GM12878 (cell line): ENCODE measurements around the gene IRS1. TPM values are rescaled to one million over a fixed set of nuclear protein-coding genes. Genes with fewer than 3 reads are reported as not detected.

Experiments used
- ATAC-seq: fragments of 200-7000 bp; cut with Tn5 transposase; 3 replicates; pipeline ENCODE4 v1.9.1; 2020; ENCODE audit warnings: mild to moderate bottlenecking, moderate library complexity
- BruUV-seq: library from RNA; stranded (reverse); fragments of 400-500 nt; replicated peaks from 2 replicates; lab custom pipeline; 2021; lab: Mats Ljungman, UMichigan
- CTCF ChIA-PET: fragments of 300-600 bp; sonication (Branson Sonifier 250); formaldehyde crosslinking; extraction: SDS; loops from one replicate; lab custom pipeline; 2021; ENCODE audit warnings: inconsistent platforms; lab: Yijun Ruan, JAX
- POLR2A ChIA-PET: fragments of 350-600 bp; formaldehyde crosslinking; extraction: SDS; loops from one replicate; lab custom pipeline; 2021; ENCODE audit warnings: inconsistent platforms; lab: Charles Lee
- RAD21 ChIA-PET: fragments of 300-600 bp; sonication (Branson Sonifier 250); formaldehyde crosslinking; loops from one replicate; lab custom pipeline; 2023; ENCODE audit warnings: antibody characterized with exemption; ENCODE audit not compliant: unreplicated experiment; lab: Charles Lee
- SMC1A ChIA-PET: fragments of 300-600 bp; sonication (Branson Sonifier 250); formaldehyde crosslinking; loops from one replicate; lab custom pipeline; 2023; ENCODE audit not compliant: unreplicated experiment, uncharacterized antibody; lab: Charles Lee
- DNase-seq: peaks from one replicate; pipeline ENCODE4 v3.0.0-alpha.2; 2011; ENCODE audit warnings: low read depth, low spot score
- FAIRE-seq: peaks from 3 replicates; lab custom pipeline; 2011; peaks lifted over from hg19 to GRCh38; lab: Jason Lieb, UNC
- H2AFZ ChIP-seq: 2 replicates; pipeline ENCODE4 v1.6.0; 2011; ENCODE audit warnings: low read depth, low read length, control low read depth; ENCODE audit not compliant: control insufficient read depth
- H3K27ac ChIP-seq: 2 replicates; pipeline ENCODE4 v1.5.1; 2011; ENCODE audit warnings: control low read depth; ENCODE audit not compliant: control insufficient read depth, insufficient read depth
- H3K27me3 ChIP-seq, 2 experiments: replicated peaks in 1 of 2; 2 replicates each; pipeline versions ENCODE4 v1.6.0 to v1.6.1; 2011; ENCODE audit warnings: low read length in 1 of 2; ENCODE audit not compliant: control insufficient read depth in 2 of 2, insufficient read depth in 2 of 2
- H3K36me3 ChIP-seq, 2 experiments: 2 replicates each; pipeline ENCODE4 v1.5.1; 2011; ENCODE audit warnings: low read length in 1 of 2; ENCODE audit not compliant: control insufficient read depth in 2 of 2, insufficient read depth in 2 of 2
- H3K4me1 ChIP-seq: 2 replicates; pipeline ENCODE4 v1.6.1; 2011; ENCODE audit warnings: mild to moderate bottlenecking, low read length, moderate library complexity, mixed read lengths; ENCODE audit not compliant: control insufficient read depth, insufficient read depth
- H3K4me2 ChIP-seq: 2 replicates; pipeline ENCODE4 v1.6.0; 2011; ENCODE audit warnings: control low read depth; ENCODE audit not compliant: control insufficient read depth, insufficient read depth
- H3K4me3 ChIP-seq: fragments of 200-600 bp; sonication (generic); 2 replicates; pipeline ENCODE4 v1.5.1; 2016
- H3K79me2 ChIP-seq: 2 replicates; pipeline ENCODE4 v1.6.0; 2011; ENCODE audit warnings: low read length; ENCODE audit not compliant: control insufficient read depth, insufficient read depth
- H3K9ac ChIP-seq: 2 replicates; pipeline ENCODE4 v1.8.0; 2011; ENCODE audit warnings: low read length, control low read depth, mixed read lengths; ENCODE audit not compliant: control insufficient read depth, insufficient read depth
- H3K9me3 ChIP-seq: replicated peaks from 3 replicates; pipeline ENCODE4 v1.5.1; 2011; ENCODE audit warnings: mild to moderate bottlenecking, low read length; ENCODE audit not compliant: control insufficient read depth, insufficient read depth
- H4K20me1 ChIP-seq: 2 replicates; pipeline ENCODE4 v1.6.0; 2011; ENCODE audit not compliant: control insufficient read depth, insufficient read depth
- ATF7 ChIP-seq: fragments of 450-650 bp; IDR thresholded peaks from 2 replicates; pipeline ENCODE4 v1.6.1; 2016; ENCODE audit warnings: low read depth, mild to moderate bottlenecking
- BMI1 ChIP-seq: fragments of 450-650 bp; IDR thresholded peaks from 2 replicates; pipeline ENCODE4 v1.6.1; 2016; ENCODE audit warnings: mild to moderate bottlenecking, moderate library complexity, borderline replicate concordance
- CBX5 ChIP-seq: sonication (generic); IDR thresholded peaks from 2 replicates; pipeline ENCODE4 v1.6.1; 2016; ENCODE audit warnings: low read depth, moderate library complexity, mild to moderate bottlenecking, inconsistent platforms
- EGR1 ChIP-seq, 2 experiments: IDR thresholded peaks; 1 replicate in 1 of 2; 2 replicates in 1 of 2; pipeline ENCODE4 v1.6.1; 2011 to 2012; ENCODE audit warnings: low read depth in 2 of 2, low read length in 2 of 2, borderline replicate concordance in 1 of 2, mild to moderate bottlenecking in 1 of 2, moderate library complexity in 1 of 2
- GABPA ChIP-seq: IDR thresholded peaks from 2 replicates; pipeline ENCODE4 v1.6.1; 2014; ENCODE audit warnings: antibody characterized with exemption, low read depth, mild to moderate bottlenecking, inconsistent platforms
- IKZF2 ChIP-seq, 2 experiments: fragments of 450-650 bp; IDR thresholded peaks; 2 replicates each; pipeline ENCODE4 v1.6.1; 2017; ENCODE audit warnings: mild to moderate bottlenecking in 2 of 2, moderate library complexity in 2 of 2
- MAX ChIP-seq: IDR thresholded peaks from 2 replicates; pipeline ENCODE4 v1.6.1; 2012; ENCODE audit warnings: low read depth, low read length, improper control_type of control experiment
- NFXL1 ChIP-seq: fragments of 450-650 bp; IDR thresholded peaks from 2 replicates; pipeline ENCODE4 v1.6.1; 2017; ENCODE audit warnings: antibody characterized with exemption, mild to moderate bottlenecking, borderline replicate concordance
- NRF1 ChIP-seq: conservative IDR thresholded peaks from 2 replicates; pipeline ENCODE4 v1.6.1; 2011; ENCODE audit warnings: mild to moderate bottlenecking, low read depth, low read length, improper control_type of control experiment
- PRDM15 ChIP-seq: fragments of 450-650 bp; formaldehyde crosslinking; IDR thresholded peaks from 2 replicates; pipeline ENCODE4 v1.4.0; 2020; ENCODE audit warnings: mild to moderate bottlenecking, moderate library complexity
- RELA ChIP-seq: fragments of 450-650 bp; IDR thresholded peaks from 2 replicates; pipeline ENCODE4 v1.8.0; 2014; ENCODE audit warnings: borderline replicate concordance; ENCODE audit not compliant: partially characterized antibody
- SREBF2 ChIP-seq: IDR thresholded peaks from 2 replicates; pipeline ENCODE4 v1.6.1; 2012; ENCODE audit warnings: mild to moderate bottlenecking, low read length
- SUPT20H ChIP-seq: IDR thresholded peaks from 2 replicates; pipeline ENCODE4 v1.6.1; 2011; ENCODE audit warnings: low read depth, mild to moderate bottlenecking, low read length, moderate library complexity, borderline replicate concordance; ENCODE audit not compliant: control insufficient read depth
- USF2 ChIP-seq: IDR thresholded peaks from 2 replicates; pipeline ENCODE4 v1.6.1; 2011; ENCODE audit warnings: low read depth, low read length, improper control_type of control experiment, borderline replicate concordance
- YBX1 ChIP-seq: fragments of 450-650 bp; IDR thresholded peaks from 2 replicates; pipeline ENCODE4 v1.6.1; 2016; ENCODE audit warnings: antibody characterized with exemption
- ZNF24 ChIP-seq: fragments of 450-650 bp; IDR thresholded peaks from 2 replicates; pipeline ENCODE4 v1.6.1; 2017; ENCODE audit warnings: antibody characterized with exemption, mild to moderate bottlenecking
- WGBS: methylation state at CpG from one replicate; pipeline ENCODE4 v1.1.6; 2016; ENCODE audit warnings: low lambda C conversion rate; ENCODE audit not compliant: insufficient replicate concordance, insufficient coverage; ENCODE audit errors: missing lambda C conversion rate; 5-methylcytosine and 5-hydroxymethylcytosine counted together
- in situ Hi-C: fragments of 300-500 bp; cut with MboI; formaldehyde crosslinking; loops from 9 replicates; pipeline ENCODE4 v1.14.3; 2018; ENCODE audit warnings: mixed read lengths
- intact Hi-C: fragments of 100-400 bp; cut with micrococcal nuclease; formaldehyde crosslinking; loops from one replicate; pipeline ENCODE4 v1.14.2; 2022; ENCODE audit not compliant: unreplicated experiment
- polyA plus RNA-seq, 11 experiments: library from polyadenylated mRNA; depleted of rRNA in 4 of 11; unstranded in 6 of 11; stranded (reverse) in 5 of 11; fragments of >200 nt; fragmentation: Nextera tagmentation in 4 of 11; fragmentation: Illumina TruSeq in 1 of 11; extraction: Ambion mirVana in 4 of 11; extraction: Trizol in 1 of 11; gene quantifications; 1 replicate in 1 of 11; 2 replicates in 10 of 11; pipeline versions ENCODE4 v1.2.1 to v1.2.3, GENCODE V29; 2011 to 2016; ENCODE audit warnings: inconsistent platforms in 2 of 11, missing spikeins in 2 of 11, low read depth in 1 of 11
- total RNA-seq, 4 experiments: library from RNA; depleted of rRNA in 3 of 4; stranded (reverse); fragments of >200 nt in 3 of 4; fragmentation: Illumina TruSeq in 1 of 4; extraction: Trizol in 1 of 4; gene quantifications; 2 replicates each; pipeline versions ENCODE4 v1.2.1 to v1.2.3, GENCODE V29; 2013 to 2021
- TF ChIP-seq, protein P1 (sequence below): fragments of 450-650 bp; IDR thresholded peaks from 2 replicates; pipeline ENCODE4 v1.6.1; 2017; ENCODE audit warnings: mild to moderate bottlenecking, low read depth, inconsistent platforms; ENCODE audit not compliant: poor library complexity, severe bottlenecking

IRS1 gene
- total and polyA plus RNA-seq, 10 of the 15 experiments (the other 5 are each of a cell fraction or from before 2014, with no cell fraction given): 0.03 to 1.7 (median 0.34) TPM

- TF ChIP-seq SUPT20H: no peak
- no peak for TF ChIP-seq MAX
- no peak for TF ChIP-seq RELA
- no peak for TF ChIP-seq IKZF2 (IDR thresholded peaks at IDR 0.05)
- TF ChIP-seq GABPA: no peak
- no peak for TF ChIP-seq NRF1
- no peak for TF ChIP-seq PRDM15
- TF ChIP-seq BMI1: no peak
These were observed 63.2 kb downstream of the IRS1 start (continued) for GRCh38 chr2:226736382-226736781.

- Histone ChIP-seq H3K4me2 (no peak overlapping the region), H3K36me3 (no peaks in the 10 kb centered on the region), H2AFZ (no peak overlapping the region), H3K9me3 (no peaks in the 10 kb centered on the region), H4K20me1 (no peaks in the 10 kb centered on the region), H3K4me3 (no peak overlapping the region), H3K79me2 (no peaks in the 10 kb centered on the region), H3K27me3 (no peaks in the 10 kb centered on the region; a peak in 1 of 4 replicates), H3K27ac (no peak overlapping the region), H3K4me1 (no peaks in the 10 kb centered on the region), H3K9ac (no peak overlapping the region)
- DNase-seq: no peak
- intact Hi-C loops (no loop called here), in situ Hi-C loops (no loop called here)
- ChIA-PET SMC1A (interaction anchor here (0.6 to 1.2 kb wide), 4 partner anchors 9 to 68 kb away, joined by 3 to 6 read pairs (median 3); no protein-coding TSS in a partner anchor), POLR2A (no interaction called here), CTCF (no interaction called here), RAD21 (no interaction called here)
- BruUV-seq: no TSS peak
- no peak for FAIRE-seq
- no peak for ATAC-seq
- WGBS: 61% methylated on average over 4 of the region's 4 CpGs
- TF ChIP-seq NFXL1 (no peak), USF2 (no peak), CBX5 (no peak), ATF7 (no peak), EGR1 (IDR thresholded peaks at IDR 0.05; ENCODE audit: borderline replicate concordance in 1 of 2, low read depth in 2 of 2, low read length in 2 of 2) (no peak), YBX1 (no peak), SREBF2 (no peak), ZNF24 (no peak)
- TF ChIP-seq, protein P1, sequence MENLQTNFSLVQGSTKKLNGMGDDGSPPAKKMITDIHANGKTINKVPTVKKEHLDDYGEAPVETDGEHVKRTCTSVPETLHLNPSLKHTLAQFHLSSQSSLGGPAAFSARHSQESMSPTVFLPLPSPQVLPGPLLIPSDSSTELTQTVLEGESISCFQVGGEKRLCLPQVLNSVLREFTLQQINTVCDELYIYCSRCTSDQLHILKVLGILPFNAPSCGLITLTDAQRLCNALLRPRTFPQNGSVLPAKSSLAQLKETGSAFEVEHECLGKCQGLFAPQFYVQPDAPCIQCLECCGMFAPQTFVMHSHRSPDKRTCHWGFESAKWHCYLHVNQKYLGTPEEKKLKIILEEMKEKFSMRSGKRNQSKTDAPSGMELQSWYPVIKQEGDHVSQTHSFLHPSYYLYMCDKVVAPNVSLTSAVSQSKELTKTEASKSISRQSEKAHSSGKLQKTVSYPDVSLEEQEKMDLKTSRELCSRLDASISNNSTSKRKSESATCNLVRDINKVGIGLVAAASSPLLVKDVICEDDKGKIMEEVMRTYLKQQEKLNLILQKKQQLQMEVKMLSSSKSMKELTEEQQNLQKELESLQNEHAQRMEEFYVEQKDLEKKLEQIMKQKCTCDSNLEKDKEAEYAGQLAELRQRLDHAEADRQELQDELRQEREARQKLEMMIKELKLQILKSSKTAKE: no peak
These were observed 65.6 kb downstream of the IRS1 start for GRCh38 chr2:226733927-226734564.
